Keratinocyte (primary cell): ENCODE data around the gene ADAMTS7. TPM values are rescaled to one million over a fixed set of nuclear protein-coding genes. Genes with fewer than 3 reads are reported as not detected.
"Not testable (repeated sequence)": the region's sequence is repeated elsewhere in the genome, so short reads cannot be mapped to it uniquely, and the experiment has no call there.

Source experiments
- DNase-seq: peaks from one replicate; pipeline ENCODE4 v3.0.0-alpha.2; 2011; ENCODE audit warnings: low read depth, missing footprints, low spot score
- FAIRE-seq: peaks from 2 replicates; lab custom pipeline; 2011; peaks lifted over from hg19 to GRCh38; lab: Jason Lieb, UNC
- H2AFZ ChIP-seq: 2 replicates; pipeline ENCODE4 v1.6.0; 2012; ENCODE audit warnings: low read length, control low read depth, inconsistent platforms; ENCODE audit not compliant: control insufficient read depth
- H3K27ac ChIP-seq: 2 replicates; pipeline ENCODE4 v1.5.1; 2011; ENCODE audit warnings: low read length; ENCODE audit not compliant: control insufficient read depth, insufficient read depth
- H3K27me3 ChIP-seq: 3 replicates; pipeline ENCODE4 v1.6.0; 2011; ENCODE audit warnings: low read length; ENCODE audit not compliant: control insufficient read depth, insufficient read depth; ENCODE audit errors: extremely low read depth
- H3K36me3 ChIP-seq, 2 experiments: 2 replicates in 1 of 2; 3 replicates in 1 of 2; pipeline ENCODE4 v1.5.1; 2011; ENCODE audit warnings: low read length in 2 of 2, mild to moderate bottlenecking in 1 of 2; ENCODE audit not compliant: control insufficient read depth in 2 of 2, insufficient read depth in 2 of 2; ENCODE audit errors: extremely low read depth in 1 of 2
- H3K4me1 ChIP-seq: 3 replicates; pipeline ENCODE4 v1.5.1; 2011; ENCODE audit warnings: low read length; ENCODE audit not compliant: control insufficient read depth, insufficient read depth; ENCODE audit errors: extremely low read depth
- H3K4me2 ChIP-seq: 3 replicates; pipeline ENCODE4 v1.6.0; 2011; ENCODE audit warnings: low read depth, low read length; ENCODE audit not compliant: control insufficient read depth, insufficient read depth; ENCODE audit errors: extremely low read depth
- H3K4me3 ChIP-seq, 3 experiments: fragments of 200-600 bp in 1 of 3; sonication (generic) in 1 of 3; 2 replicates in 2 of 3; 3 replicates in 1 of 3; pipeline ENCODE4 v1.5.1; 2011 to 2016; ENCODE audit warnings: low read length in 3 of 3, mild to moderate bottlenecking in 3 of 3, control low read depth in 2 of 3, inconsistent platforms in 1 of 3, low read depth in 1 of 3, mixed read lengths in 1 of 3, mixed run types in 1 of 3, moderate library complexity in 1 of 3; ENCODE audit not compliant: control insufficient read depth in 2 of 3, insufficient read depth in 2 of 3; ENCODE audit errors: extremely low read depth in 1 of 3
- H3K79me2 ChIP-seq: 2 replicates; pipeline ENCODE4 v1.6.0; 2012; ENCODE audit warnings: low read length; ENCODE audit not compliant: control insufficient read depth, insufficient read depth
- H3K9ac ChIP-seq: 3 replicates; pipeline ENCODE4 v1.6.0; 2011; ENCODE audit warnings: low read length; ENCODE audit not compliant: control insufficient read depth, insufficient read depth; ENCODE audit errors: extremely low read depth
- H3K9me1 ChIP-seq: 3 replicates; pipeline ENCODE4 v1.6.0; 2011; ENCODE audit warnings: low read length; ENCODE audit not compliant: control insufficient read depth, insufficient read depth; ENCODE audit errors: extremely low read depth
- H3K9me3 ChIP-seq: 2 replicates; pipeline ENCODE4 v1.5.1; 2012; ENCODE audit warnings: low read depth, low read length; ENCODE audit not compliant: control insufficient read depth
- H4K20me1 ChIP-seq: 3 replicates; pipeline ENCODE4 v1.6.0; 2011; ENCODE audit warnings: low read length; ENCODE audit not compliant: control insufficient read depth, insufficient read depth; ENCODE audit errors: extremely low read depth
- EZH2 ChIP-seq: IDR thresholded peaks from one replicate; pipeline ENCODE4 v1.6.1; 2012; ENCODE audit warnings: inconsistent platforms, mild to moderate bottlenecking, low read length, moderate library complexity
- dilution Hi-C: fragments of 300-500 bp; cut with MboI; formaldehyde crosslinking; loops from one replicate; pipeline ENCODE4 v1.7.0; 2020; ENCODE audit warnings: low sequenced_read_pairs; ENCODE audit not compliant: extremely low pct_ligation_motif_present
- polyA plus RNA-seq, 5 experiments: library from polyadenylated mRNA; depleted of rRNA in 3 of 5; stranded (reverse) in 3 of 5; stranded (forward) in 1 of 5; unstranded in 1 of 5; fragments of >200 nt; gene quantifications; 1 replicate in 1 of 5; 2 replicates in 3 of 5; 3 replicates in 1 of 5; pipeline versions ENCODE4 v1.2.1 to v1.2.3, GENCODE V29; 2011 to 2012; ENCODE audit warnings: missing spikeins in 2 of 5, low read depth in 1 of 5, low replicate concordance in 1 of 5
- TF ChIP-seq, protein P1 (sequence below), 3 experiments: IDR thresholded peaks in 1 of 3; conservative IDR thresholded peaks in 1 of 3; optimal IDR thresholded peaks in 1 of 3; 2 replicates in 2 of 3; 3 replicates in 1 of 3; pipeline versions ENCODE3 to v1.5.1; 2011; ENCODE audit warnings: low read length in 3 of 3, mild to moderate bottlenecking in 3 of 3, moderate library complexity in 2 of 3, control low read depth in 1 of 3, inconsistent platforms in 1 of 3; ENCODE audit not compliant: insufficient read depth in 2 of 3; ENCODE audit errors: extremely low read depth in 1 of 3

Gene ADAMTS7
- polyA plus RNA-seq, 1 donor (not counting 4 experiments of a cell fraction or from before 2014, with no cell fraction given): 0.13 TPM

DNA sequence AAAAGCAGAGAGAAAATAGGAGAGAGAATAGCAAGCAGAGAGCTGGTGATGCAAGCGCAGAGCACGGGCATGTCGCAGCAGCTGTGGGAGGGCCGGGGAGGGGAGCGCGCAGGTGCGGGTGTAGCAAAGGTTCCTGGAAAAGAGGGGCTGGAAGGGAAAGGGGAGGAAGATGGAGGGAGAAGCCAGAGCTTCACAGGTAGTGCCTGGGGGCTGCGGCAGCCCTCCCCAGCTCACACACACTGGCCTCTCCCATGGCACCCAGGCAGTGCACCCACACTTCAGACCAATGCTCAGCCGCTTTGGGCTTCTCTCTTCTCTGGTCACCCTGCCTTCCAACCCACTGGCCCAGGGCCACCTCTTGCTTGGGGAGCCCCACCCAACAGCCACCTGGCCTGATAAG is 72.1 kb downstream of the ADAMTS7 start:
- H3K27ac ChIP-seq: no peak overlapping the region

DNA sequence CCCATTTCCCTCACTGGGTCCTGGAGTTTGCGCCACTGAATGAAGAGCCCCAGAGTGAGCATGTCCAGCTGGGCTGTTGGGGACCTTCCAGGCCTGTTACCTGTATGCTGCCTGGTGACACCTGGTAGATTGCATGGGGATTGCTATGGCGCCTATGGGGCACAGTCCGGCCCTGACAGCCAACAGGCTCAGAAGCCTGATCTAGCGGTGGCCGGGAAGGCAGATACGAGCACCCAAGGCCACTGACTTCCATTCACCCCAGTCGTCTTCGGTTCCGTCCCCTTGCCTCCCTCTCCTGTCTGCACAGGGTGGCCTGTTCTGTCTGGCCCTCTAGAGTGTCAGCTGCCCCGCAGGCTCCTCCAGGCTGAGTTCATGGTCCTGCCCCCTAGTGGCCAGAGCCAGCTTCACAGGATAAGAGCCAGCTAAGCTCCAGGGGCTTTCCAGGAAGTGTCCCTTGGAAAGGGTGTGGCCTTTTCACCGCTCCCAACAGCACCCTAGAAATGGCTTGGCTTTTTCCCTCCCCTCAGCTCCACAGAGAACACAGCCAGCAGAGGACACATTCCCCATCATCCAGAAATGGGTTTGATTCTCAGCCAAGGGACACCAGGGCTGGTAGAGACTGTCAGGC is 73.2 kb downstream of the ADAMTS7 start:
- H2AFZ ChIP-seq: peak overlapping the region; percentile 47
- FAIRE-seq: peak; percentile 82
- dilution Hi-C loops: not testable (repeated sequence)

More for the DNA sequence above, 72.1 kb downstream of the ADAMTS7 start:
- no peaks in the 10 kb centered on the region for H3K9me1 ChIP-seq
- H3K4me2 ChIP-seq: peak overlapping the region; percentile 45
- H3K9ac ChIP-seq: no peak overlapping the region
- no peaks in the 10 kb centered on the region for H4K20me1 ChIP-seq
- dilution Hi-C loops: no loop called here
- peaks cover 2% of the 10 kb centered on the region for H3K4me1 ChIP-seq
- DNase-seq (no peak), FAIRE-seq (no peak)
- H3K9me3 ChIP-seq: no peaks in the 10 kb centered on the region
- peak overlapping the region; percentile 26 for H2AFZ ChIP-seq
- H3K79me2 ChIP-seq: no peaks in the 10 kb centered on the region
- H3K36me3 ChIP-seq: no peaks in the 10 kb centered on the region
- TF ChIP-seq, protein P1, sequence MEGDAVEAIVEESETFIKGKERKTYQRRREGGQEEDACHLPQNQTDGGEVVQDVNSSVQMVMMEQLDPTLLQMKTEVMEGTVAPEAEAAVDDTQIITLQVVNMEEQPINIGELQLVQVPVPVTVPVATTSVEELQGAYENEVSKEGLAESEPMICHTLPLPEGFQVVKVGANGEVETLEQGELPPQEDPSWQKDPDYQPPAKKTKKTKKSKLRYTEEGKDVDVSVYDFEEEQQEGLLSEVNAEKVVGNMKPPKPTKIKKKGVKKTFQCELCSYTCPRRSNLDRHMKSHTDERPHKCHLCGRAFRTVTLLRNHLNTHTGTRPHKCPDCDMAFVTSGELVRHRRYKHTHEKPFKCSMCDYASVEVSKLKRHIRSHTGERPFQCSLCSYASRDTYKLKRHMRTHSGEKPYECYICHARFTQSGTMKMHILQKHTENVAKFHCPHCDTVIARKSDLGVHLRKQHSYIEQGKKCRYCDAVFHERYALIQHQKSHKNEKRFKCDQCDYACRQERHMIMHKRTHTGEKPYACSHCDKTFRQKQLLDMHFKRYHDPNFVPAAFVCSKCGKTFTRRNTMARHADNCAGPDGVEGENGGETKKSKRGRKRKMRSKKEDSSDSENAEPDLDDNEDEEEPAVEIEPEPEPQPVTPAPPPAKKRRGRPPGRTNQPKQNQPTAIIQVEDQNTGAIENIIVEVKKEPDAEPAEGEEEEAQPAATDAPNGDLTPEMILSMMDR (optimal IDR thresholded peaks at IDR 0.05 in 1 of 3, IDR thresholded peaks at IDR 0.05 in 1 of 3, conservative IDR thresholded peaks at IDR 0.05 in 1 of 3; ENCODE audit: extremely low read depth in 1 of 3, insufficient read depth in 2 of 3, low read length in 3 of 3): no peak
- TF ChIP-seq EZH2: no peak
- H3K27me3 ChIP-seq: no peaks in the 10 kb centered on the region
- no peak overlapping the region for H3K4me3 ChIP-seq

More for the DNA sequence above, 73.2 kb downstream of the ADAMTS7 start:
- H3K9me3 ChIP-seq, H3K4me2 ChIP-seq, H3K27ac ChIP-seq, DNase-seq, H3K36me3 ChIP-seq, H3K9me1 ChIP-seq, H3K79me2 ChIP-seq, H3K9ac ChIP-seq, H4K20me1 ChIP-seq, H3K4me3 ChIP-seq, H3K4me1 ChIP-seq, H3K27me3 ChIP-seq: not testable (repeated sequence)
- TF ChIP-seq, protein P1 (optimal IDR thresholded peaks at IDR 0.05 in 1 of 3, IDR thresholded peaks at IDR 0.05 in 1 of 3, conservative IDR thresholded peaks at IDR 0.05 in 1 of 3; ENCODE audit: extremely low read depth in 1 of 3, insufficient read depth in 2 of 3, low read length in 3 of 3): peak; percentile 33 to 78 (median 67)
